Testis (tissue), 3 donors: ENCODE results near the gene WNT9B. TPM values are rescaled to one million over a fixed set of nuclear protein-coding genes. Genes with fewer than 3 reads are reported as not detected.
A peak's percentile ranks its signal among the peaks of the same experiment; 100 is the strongest.

Source experiments
- DNase-seq: peaks from one replicate; pipeline ENCODE4 v3.0.0-alpha.2; 2019
- H3K27ac ChIP-seq, 2 donors: fragments of 200-600 bp; sonication (generic); one replicate each; pipeline ENCODE4 v1.5.1; 2019
- H3K27me3 ChIP-seq: fragments of 200-600 bp; sonication (generic); one replicate; pipeline ENCODE4 v1.5.1; 2019
- H3K36me3 ChIP-seq: fragments of 200-600 bp; sonication (generic); one replicate; pipeline ENCODE4 v1.5.1; 2017; ENCODE audit warnings: low read depth; ENCODE audit errors: missing control alignments
- H3K4me1 ChIP-seq: fragments of 200-600 bp; sonication (generic); one replicate; pipeline ENCODE4 v1.5.1; 2019
- H3K4me3 ChIP-seq, 2 donors: fragments of 200-600 bp; sonication (generic); one replicate each; pipeline ENCODE4 v1.5.1; 2017 to 2019
- H3K9me3 ChIP-seq: fragments of 200-600 bp; sonication (generic); one replicate; pipeline ENCODE4 v1.5.1; 2017
- CTCF ChIP-seq, 3 experiments: fragments of 450-650 bp in 2 of 3; fragments of 200-600 bp in 1 of 3; sonication (generic) in 1 of 3; IDR thresholded peaks; one replicate each; pipeline ENCODE4 v1.5.1; 2016 to 2019; ENCODE audit warnings: antibody characterized with exemption in 3 of 3, mild to moderate bottlenecking in 2 of 3, moderate library complexity in 1 of 3
- POLR2A ChIP-seq: fragments of 450-650 bp; IDR thresholded peaks from one replicate; pipeline ENCODE4 v1.6.1; 2017; ENCODE audit warnings: antibody characterized with exemption, mild to moderate bottlenecking, moderate library complexity
- WGBS, 2 donors: methylation state at CpG; one replicate each; pipeline ENCODE4 v1.1.5; 2018; 5-methylcytosine and 5-hydroxymethylcytosine counted together
- intact Hi-C: fragments of 100-400 bp; cut with DNase I; formaldehyde crosslinking; loops from one replicate; pipeline ENCODE4 v1.15.1; 2023; ENCODE audit warnings: low total_unique reads
- polyA plus RNA-seq: library from polyadenylated mRNA; stranded (reverse); fragments of 350-450 nt; fragmentation: Illumina TruSeq; extraction: RNeasy Lipid Tissue Mini Kit (QIAGEN cat#74804); gene quantifications from one replicate; pipeline ENCODE4 v1.2.3, GENCODE V29; 2014; ENCODE audit warnings: low read depth, low replicate concordance; ENCODE audit not compliant: insufficient read depth
- small RNA-seq, 2 donors: library from RNA; depleted of rRNA; stranded (forward); fragments of <200 nt; gene quantifications; one replicate each; pipeline ENCODE3, GENCODE V24; 2016
- total RNA-seq, 2 donors: library from RNA; depleted of rRNA; stranded (reverse); fragments of >200 nt; gene quantifications; one replicate each; pipeline ENCODE4 v1.2.3, GENCODE V29; 2016

Gene WNT9B
- total and polyA plus RNA-seq, 3 donors from 2014 or later: 0.50 to 1.2 TPM; not detected in 1

DNA sequence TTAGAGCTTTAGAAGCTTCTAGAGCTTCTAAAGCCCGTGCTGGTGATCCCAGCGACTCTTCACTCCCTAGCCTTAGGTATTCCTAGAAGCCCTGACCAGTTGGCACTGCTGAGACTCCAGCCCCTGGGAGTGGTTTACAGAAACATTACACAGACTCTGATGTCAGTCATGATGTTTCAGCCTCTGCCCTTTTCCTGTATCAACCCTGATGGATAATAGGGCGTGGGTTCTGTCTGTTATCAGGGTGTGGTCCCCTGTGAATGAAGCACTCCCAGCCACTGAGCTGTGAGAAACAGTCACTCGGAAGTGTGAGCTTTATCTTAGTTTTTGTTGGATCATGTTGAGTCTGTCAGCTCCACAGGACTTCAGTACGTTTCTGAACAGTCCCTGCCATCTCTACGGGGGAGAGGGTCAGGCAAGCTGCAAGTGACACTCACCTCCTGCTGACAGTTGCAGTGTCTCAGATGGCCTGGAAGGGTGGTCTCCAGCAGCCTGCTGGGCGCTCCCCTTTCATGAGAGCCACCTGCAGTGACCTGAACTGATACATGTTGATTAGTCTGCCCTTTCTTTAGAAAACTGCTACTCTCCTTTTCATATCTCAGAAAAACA is 84.4 kb downstream of the WNT9B start:
- WGBS, 2 donors: 60 to 65% methylated on average over 7 of the region's 7 CpGs
- Histone ChIP-seq H3K27me3 (no peaks in the 10 kb centered on the region), H3K4me3 (no peak overlapping the region), H3K9me3 (no peaks in the 10 kb centered on the region), H3K27ac (peak overlapping the region in 1 of 2 donors; percentile 30), H3K36me3 (no peaks in the 10 kb centered on the region), H3K4me1 (no peaks in the 10 kb centered on the region)
- DNase-seq: no peak
- intact Hi-C loops: no loop called here
- TF ChIP-seq CTCF (IDR thresholded peaks at IDR 0.05) (no peak), POLR2A (no peak)

Small RNA genes within 50 kb of the gene (small RNA-seq; reads per million reads assigned to genes)
- 0 reads per million in 2 donors for gene RNU6ATAC3P

Other genes starting within 250 kb of the WNT9B start
- 1 to 10 TPM; 7.7 to 9.8 TPM for gene WNT3, start 32.9 kb upstream of the WNT9B start, total RNA-seq
- 6.4 TPM for gene WNT3, start 32.9 kb upstream of the WNT9B start, polyA plus RNA-seq
- gene GOSR2, start 71.6 kb downstream of the WNT9B start, total RNA-seq: 10 to 100 TPM; 72.2 to 92.8 TPM
- 92.4 TPM for gene GOSR2, start 71.6 kb downstream of the WNT9B start, polyA plus RNA-seq
- gene RPRML, start 127.7 kb downstream of the WNT9B start, total RNA-seq: not detected
- gene RPRML, start 127.7 kb downstream of the WNT9B start, polyA plus RNA-seq: not detected